OCI-LY7 (cell line): ENCODE data around the gene FAM110C. TPM values are rescaled to one million over a fixed set of nuclear protein-coding genes. Genes with fewer than 3 reads are reported as not detected.

Experiments
- BruUV-seq: library from RNA; stranded (reverse); fragments of 400-500 nt; replicated peaks from 2 replicates; lab custom pipeline; 2021; lab: Mats Ljungman, UMichigan
- CTCF ChIA-PET: fragments of 300-600 bp; sonication (Branson Sonifier 250); formaldehyde crosslinking; loops from one replicate; lab custom pipeline; 2022; ENCODE audit warnings: antibody characterized with exemption; ENCODE audit not compliant: unreplicated experiment; lab: Charles Lee
- POLR2A ChIA-PET: fragments of 300-600 bp; sonication (Branson Sonifier 250); formaldehyde crosslinking; loops from one replicate; lab custom pipeline; 2022; ENCODE audit warnings: antibody characterized with exemption; lab: Charles Lee
- DNase-seq: peaks from one replicate; pipeline ENCODE4 v3.0.0-alpha.2; 2015; ENCODE audit warnings: low spot score
- H2AFZ ChIP-seq: fragments of 200-600 bp; sonication (generic), shearing (Covaris generic); 2 replicates; pipeline ENCODE4 v1.6.1; 2014; ENCODE audit warnings: mild to moderate bottlenecking, antibody characterized with exemption, low read length, moderate library complexity
- H3K27ac ChIP-seq: fragments of 200-600 bp; sonication (generic); 2 replicates; pipeline ENCODE4 v1.5.1; 2014; ENCODE audit warnings: mixed run types, low read depth, mild to moderate bottlenecking, moderate library complexity, low read length, inconsistent platforms; ENCODE audit not compliant: poor library complexity, severe bottlenecking
- H3K36me3 ChIP-seq: fragments of 200-600 bp; sonication (generic); 2 replicates; pipeline ENCODE4 v1.6.1; 2014; ENCODE audit warnings: mild to moderate bottlenecking, antibody characterized with exemption, low read length, moderate library complexity, mixed read lengths; ENCODE audit not compliant: insufficient read depth
- H3K4me1 ChIP-seq: fragments of 200-600 bp; sonication (generic); 2 replicates; pipeline ENCODE4 v1.5.1; 2014; ENCODE audit warnings: mild to moderate bottlenecking, low read length; ENCODE audit not compliant: insufficient read depth, poor library complexity, severe bottlenecking
- H3K4me2 ChIP-seq: fragments of 200-600 bp; sonication (generic); 2 replicates; pipeline ENCODE4 v1.6.1; 2014; ENCODE audit warnings: mild to moderate bottlenecking, low read length
- H3K4me3 ChIP-seq: fragments of 200-600 bp; sonication (generic); 2 replicates; pipeline ENCODE4 v1.5.1; 2014; ENCODE audit warnings: mild to moderate bottlenecking, low read depth, low read length; ENCODE audit not compliant: poor library complexity, severe bottlenecking
- H3K79me2 ChIP-seq: fragments of 200-600 bp; sonication (generic); 2 replicates; pipeline ENCODE4 v1.6.1; 2016; ENCODE audit warnings: low read depth, mild to moderate bottlenecking, low read length, moderate library complexity, mixed read lengths; ENCODE audit not compliant: insufficient read depth
- H3K9me2 ChIP-seq: fragments of 200-600 bp; sonication (generic); 2 replicates; pipeline ENCODE4 v1.6.1; 2016; ENCODE audit warnings: mild to moderate bottlenecking, low read length, mixed read lengths; ENCODE audit not compliant: insufficient read depth
- H3K9me3 ChIP-seq: fragments of 200-600 bp; sonication (generic); 2 replicates; pipeline ENCODE4 v1.6.1; 2014; ENCODE audit warnings: mild to moderate bottlenecking, mixed run types, low read length, mixed read lengths
- H4K20me1 ChIP-seq: fragments of 200-600 bp; sonication (generic); 2 replicates; pipeline ENCODE4 v1.6.1; 2014; ENCODE audit warnings: mild to moderate bottlenecking, antibody characterized with exemption, low read length, moderate library complexity, mixed read lengths; ENCODE audit not compliant: insufficient read depth
- EZH2phosphoT487 ChIP-seq: fragments of 200-600 bp; sonication (generic); IDR thresholded peaks from 2 replicates; pipeline ENCODE4 v1.6.1; 2018; ENCODE audit warnings: low read depth, borderline replicate concordance, mild to moderate bottlenecking, mixed run types, antibody characterized with exemption, low read length, moderate library complexity, mixed read lengths
- intact Hi-C: fragments of 100-400 bp; cut with micrococcal nuclease; formaldehyde crosslinking; loops from one replicate; pipeline ENCODE4 v1.10.0; 2022; ENCODE audit not compliant: unreplicated experiment
- total RNA-seq, 2 experiments: library from RNA; depleted of rRNA in 1 of 2; stranded (reverse); fragments of >200 nt in 1 of 2; shearing (Covaris generic) in 1 of 2; gene quantifications; 2 replicates each; pipeline ENCODE4 v1.2.3, GENCODE V29; 2014 to 2022
- TF ChIP-seq, protein P1 (sequence below): fragments of 200-600 bp; sonication (generic); conservative IDR thresholded peaks from 2 replicates; pipeline ENCODE4 v1.5.1; 2014; ENCODE audit warnings: mild to moderate bottlenecking, antibody characterized with exemption, low read length, moderate library complexity, mixed read lengths

FAM110C gene
- total RNA-seq, 2 experiments from 2014 or later: not detected

GRCh38 chr2:45342-46130 lies 769 bp downstream of the FAM110C start:
- Histone ChIP-seq H3K4me1 (no peaks in the 10 kb centered on the region), H3K79me2 (no peaks in the 10 kb centered on the region), H3K36me3 (no peaks in the 10 kb centered on the region), H3K4me3 (no peak overlapping the region), H3K9me3 (no peaks in the 10 kb centered on the region), H3K4me2 (no peak overlapping the region), H2AFZ (no peak overlapping the region), H3K9me2 (no peaks in the 10 kb centered on the region), H3K27ac (no peak overlapping the region), H4K20me1 (no peaks in the 10 kb centered on the region)
- DNase-seq: no peak
- intact Hi-C loops: no loop called here
- BruUV-seq: no TSS peak
- TF ChIP-seq, protein P1, sequence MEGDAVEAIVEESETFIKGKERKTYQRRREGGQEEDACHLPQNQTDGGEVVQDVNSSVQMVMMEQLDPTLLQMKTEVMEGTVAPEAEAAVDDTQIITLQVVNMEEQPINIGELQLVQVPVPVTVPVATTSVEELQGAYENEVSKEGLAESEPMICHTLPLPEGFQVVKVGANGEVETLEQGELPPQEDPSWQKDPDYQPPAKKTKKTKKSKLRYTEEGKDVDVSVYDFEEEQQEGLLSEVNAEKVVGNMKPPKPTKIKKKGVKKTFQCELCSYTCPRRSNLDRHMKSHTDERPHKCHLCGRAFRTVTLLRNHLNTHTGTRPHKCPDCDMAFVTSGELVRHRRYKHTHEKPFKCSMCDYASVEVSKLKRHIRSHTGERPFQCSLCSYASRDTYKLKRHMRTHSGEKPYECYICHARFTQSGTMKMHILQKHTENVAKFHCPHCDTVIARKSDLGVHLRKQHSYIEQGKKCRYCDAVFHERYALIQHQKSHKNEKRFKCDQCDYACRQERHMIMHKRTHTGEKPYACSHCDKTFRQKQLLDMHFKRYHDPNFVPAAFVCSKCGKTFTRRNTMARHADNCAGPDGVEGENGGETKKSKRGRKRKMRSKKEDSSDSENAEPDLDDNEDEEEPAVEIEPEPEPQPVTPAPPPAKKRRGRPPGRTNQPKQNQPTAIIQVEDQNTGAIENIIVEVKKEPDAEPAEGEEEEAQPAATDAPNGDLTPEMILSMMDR: no peak
- CTCF ChIA-PET: no interaction called here
- POLR2A ChIA-PET: no interaction called here

- Histone ChIP-seq H3K4me3 (no peak overlapping the region), H3K4me1 (no peaks in the 10 kb centered on the region), H4K20me1 (no peaks in the 10 kb centered on the region), H2AFZ (no peak overlapping the region), H3K9me2 (no peaks in the 10 kb centered on the region), H3K9me3 (no peaks in the 10 kb centered on the region), H3K27ac (no peak overlapping the region), H3K36me3 (no peaks in the 10 kb centered on the region), H3K79me2 (no peaks in the 10 kb centered on the region), H3K4me2 (no peak overlapping the region)
- CTCF ChIA-PET: no interaction called here
- intact Hi-C loops: no loop called here
- POLR2A ChIA-PET: no interaction called here
- no TSS peak for BruUV-seq
- no peak for DNase-seq
- TF ChIP-seq EZH2phosphoT487: no peak
- TF ChIP-seq, protein P1: no peak
Observed at GRCh38 chr2:44748-45341, 1.5 kb downstream of the FAM110C start.

DNA sequence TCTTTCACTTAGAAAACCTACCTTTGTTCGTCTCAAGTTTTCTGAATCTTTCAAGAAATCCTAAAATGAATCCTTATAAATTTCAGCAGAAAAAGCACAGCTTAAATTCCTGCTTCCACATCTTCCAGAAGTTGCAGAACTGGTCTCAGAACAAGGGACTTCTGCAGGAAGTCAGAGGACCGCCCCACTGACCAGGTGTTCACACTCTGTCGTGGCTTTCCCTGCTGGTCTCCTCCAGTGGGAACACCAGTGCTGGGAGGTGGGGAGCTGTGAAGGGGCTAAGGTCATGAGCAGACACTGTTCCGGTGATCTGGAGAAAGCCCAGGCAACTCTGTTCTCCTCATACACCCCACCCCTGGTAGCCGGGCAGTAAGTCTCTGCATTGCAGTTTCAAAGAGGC lies 3.5 kb downstream of the FAM110C start:
- Histone ChIP-seq H4K20me1 (no peaks in the 10 kb centered on the region), H2AFZ (no peak overlapping the region), H3K9me3 (no peaks in the 10 kb centered on the region), H3K4me3 (no peak overlapping the region), H3K27ac (no peak overlapping the region), H3K4me1 (no peaks in the 10 kb centered on the region), H3K79me2 (no peaks in the 10 kb centered on the region), H3K36me3 (no peaks in the 10 kb centered on the region), H3K9me2 (no peaks in the 10 kb centered on the region), H3K4me2 (no peak overlapping the region)
- ChIA-PET POLR2A (interaction anchor here (0.6 kb wide), 1 partner anchor 77 kb away, joined by 4 read pairs; no protein-coding TSS in a partner anchor), CTCF (no interaction called here)
- BruUV-seq: no TSS peak
- no peak for DNase-seq
- TF ChIP-seq, protein P1: no peak
- TF ChIP-seq EZH2phosphoT487: no peak
- intact Hi-C loops: no loop called here
